Activated naive CD8-positive, alpha-beta T cell treated with anti-CD3 and anti-CD28 coated beads, Interleukin-2, amount 50 U/mL, for 24 hours (primary cell): ENCODE results near the gene SDF4.
"Not testable (repeated sequence)": the region's sequence is repeated elsewhere in the genome, so short reads cannot be mapped to it uniquely, and the experiment has no call there.

ENCODE experiments used
- ATAC-seq: fragments of 150-1000 bp; cut with Tn5 transposase; one replicate; pipeline ENCODE4 v1.10.0; 2021
- DNase-seq: peaks from one replicate; pipeline ENCODE4 v3.0.0; 2021
- H3K27ac Mint-ChIP-seq: one replicate; pipeline ENCODE4 v1.8.0; 2021; ENCODE audit warnings: mild to moderate bottlenecking, mixed read lengths
- H3K27me3 Mint-ChIP-seq: one replicate; pipeline ENCODE4 v1.8.0; 2021; ENCODE audit warnings: mixed read lengths
- H3K36me3 Mint-ChIP-seq: one replicate; pipeline ENCODE4 v1.8.0; 2021; ENCODE audit warnings: low read depth, mixed read lengths
- H3K4me1 Mint-ChIP-seq: one replicate; pipeline ENCODE4 v1.8.0; 2021; ENCODE audit warnings: mixed read lengths
- H3K4me3 Mint-ChIP-seq: one replicate; pipeline ENCODE4 v1.8.0; 2021; ENCODE audit warnings: mild to moderate bottlenecking, moderate library complexity, mixed read lengths
- H3K9me3 Mint-ChIP-seq: one replicate; pipeline ENCODE4 v1.8.0; 2021; ENCODE audit warnings: mixed read lengths

SDF4 gene

DNA sequence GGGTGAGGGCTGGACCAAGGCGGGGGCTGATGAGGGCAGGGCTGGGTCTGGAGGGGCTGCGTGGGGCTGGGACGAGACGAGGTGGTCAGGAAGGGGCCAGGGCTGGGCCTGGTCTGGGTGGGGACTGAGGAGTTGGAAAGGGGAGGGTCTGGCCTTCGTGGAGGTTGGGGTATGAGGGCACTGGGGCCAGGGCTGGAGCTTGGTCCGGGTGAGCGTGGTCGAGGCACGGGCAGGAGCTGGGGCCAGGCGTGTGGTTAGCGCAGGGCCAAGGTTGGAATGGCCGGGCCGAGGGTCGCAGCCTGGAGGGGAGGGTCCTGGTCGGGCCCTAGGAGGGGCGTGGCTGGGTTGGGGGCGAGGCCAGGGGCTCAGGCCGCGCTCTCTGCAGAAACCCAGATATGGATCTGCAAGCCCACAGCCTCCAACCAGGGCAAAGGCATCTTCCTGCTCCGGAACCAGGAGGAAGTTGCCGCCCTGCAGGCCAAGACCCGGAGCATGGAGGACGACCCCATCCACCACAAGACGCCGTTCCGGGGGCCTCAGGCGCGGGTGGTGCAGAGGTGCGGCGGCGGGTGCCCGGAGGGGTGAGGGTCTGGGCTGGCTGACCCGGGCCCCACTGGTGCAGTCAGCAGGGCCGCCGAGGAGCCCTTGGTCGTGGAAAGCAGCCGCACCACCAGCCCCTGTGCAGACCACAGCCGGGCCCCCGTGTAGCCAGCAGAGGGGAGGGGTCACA lies 49.1 kb downstream of the SDF4 start:
- Mint-ChIP-seq H3K4me3 (no peak overlapping the region), H3K9me3 (no peaks in the 10 kb centered on the region), H3K27me3 (peaks cover 7% of the 10 kb centered on the region), H3K36me3 (no peaks in the 10 kb centered on the region), H3K27ac (no peak overlapping the region), H3K4me1 (peaks cover 3% of the 10 kb centered on the region)
- DNase-seq (no peak), ATAC-seq (no peak)

DNA sequence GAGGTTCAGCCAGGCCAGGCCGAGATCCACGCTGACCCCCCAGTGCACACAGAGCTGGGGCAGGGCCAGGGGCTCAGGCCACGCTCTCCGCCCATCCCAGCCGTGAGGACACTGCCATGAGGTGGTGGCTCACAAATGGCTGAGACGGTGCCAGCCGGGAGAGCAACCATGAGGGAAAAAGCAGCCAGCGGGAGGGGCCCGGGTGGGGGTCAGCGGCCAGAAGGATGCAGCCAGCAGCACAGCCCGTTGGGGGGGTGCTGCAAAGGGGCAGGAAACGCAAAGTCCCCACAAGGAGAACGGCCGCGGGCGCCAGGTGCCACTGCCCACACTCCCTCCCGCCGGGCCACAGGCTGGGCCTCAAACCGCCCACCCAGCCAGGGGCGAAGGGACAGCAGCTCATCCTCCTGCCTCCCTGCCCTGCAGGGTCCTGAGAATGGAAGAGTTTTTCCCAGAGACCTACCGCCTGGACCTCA lies 49.8 kb downstream of the SDF4 start:
- Mint-ChIP-seq H3K9me3 (no peaks in the 10 kb centered on the region), H3K27ac (no peak overlapping the region), H3K4me3 (no peak overlapping the region), H3K27me3 (peaks cover 8% of the 10 kb centered on the region), H3K4me1 (peaks cover 3% of the 10 kb centered on the region), H3K36me3 (no peaks in the 10 kb centered on the region)
- ATAC-seq, result no peak
- no peak for DNase-seq

DNA sequence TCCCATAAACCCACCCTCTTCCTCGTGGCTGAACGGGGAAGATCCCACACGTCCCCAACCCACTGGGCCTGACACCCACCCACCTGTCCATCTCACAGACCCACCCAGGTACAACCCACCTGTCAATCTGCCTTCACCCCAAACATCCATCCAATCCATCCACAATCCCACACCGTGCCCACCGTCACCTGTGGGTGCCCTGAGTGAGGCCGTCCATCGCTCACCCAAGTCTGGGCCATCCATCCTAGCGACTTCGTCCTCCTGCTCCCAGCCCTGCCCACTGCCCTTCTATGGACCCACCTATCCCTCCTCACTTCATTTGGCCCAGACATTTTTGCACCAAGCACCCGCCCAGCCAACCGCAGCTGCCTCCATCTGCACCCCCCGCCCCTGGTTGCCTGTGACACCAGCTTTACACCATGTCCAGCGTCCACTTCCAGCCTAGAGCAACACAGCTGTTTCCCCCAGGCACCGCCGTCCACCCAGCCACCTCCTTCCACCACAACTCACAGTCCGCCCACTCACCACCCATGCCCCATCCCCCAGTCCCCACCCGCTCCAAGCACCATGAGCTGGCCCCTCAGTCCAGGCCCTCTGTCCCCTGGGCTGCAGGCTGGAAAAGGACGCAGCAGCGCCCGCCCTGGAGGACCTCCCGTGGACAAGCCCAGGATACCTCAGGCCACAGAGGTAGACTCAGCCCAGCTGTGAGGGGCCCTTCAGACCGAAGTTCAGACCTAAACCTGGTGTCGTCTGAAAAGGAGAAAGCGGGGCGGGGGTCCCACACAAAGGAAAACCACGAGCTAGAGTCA lies 50.5 kb downstream of the SDF4 start:
- no peak for DNase-seq
- no peaks in the 10 kb centered on the region for H3K36me3 Mint-ChIP-seq

GRCh38 chr1:1179983-1180861 lies 51.6 kb downstream of the SDF4 start:
- Mint-ChIP-seq H3K27me3 (peaks cover 18% of the 10 kb centered on the region), H3K36me3 (no peaks in the 10 kb centered on the region), H3K9me3 (no peaks in the 10 kb centered on the region), H3K27ac (no peak overlapping the region), H3K4me3 (no peak overlapping the region), H3K4me1 (peaks cover 3% of the 10 kb centered on the region)
- no peak for DNase-seq
- no peak for ATAC-seq

More for the DNA sequence above, 50.5 kb downstream of the SDF4 start:
- H3K27me3 Mint-ChIP-seq, result peaks cover 11% of the 10 kb centered on the region
- H3K9me3 Mint-ChIP-seq, result no peaks in the 10 kb centered on the region
- no peak for ATAC-seq
- peaks cover 3% of the 10 kb centered on the region for H3K4me1 Mint-ChIP-seq
- H3K27ac Mint-ChIP-seq, result no peak overlapping the region
- H3K4me3 Mint-ChIP-seq, result no peak overlapping the region

DNA sequence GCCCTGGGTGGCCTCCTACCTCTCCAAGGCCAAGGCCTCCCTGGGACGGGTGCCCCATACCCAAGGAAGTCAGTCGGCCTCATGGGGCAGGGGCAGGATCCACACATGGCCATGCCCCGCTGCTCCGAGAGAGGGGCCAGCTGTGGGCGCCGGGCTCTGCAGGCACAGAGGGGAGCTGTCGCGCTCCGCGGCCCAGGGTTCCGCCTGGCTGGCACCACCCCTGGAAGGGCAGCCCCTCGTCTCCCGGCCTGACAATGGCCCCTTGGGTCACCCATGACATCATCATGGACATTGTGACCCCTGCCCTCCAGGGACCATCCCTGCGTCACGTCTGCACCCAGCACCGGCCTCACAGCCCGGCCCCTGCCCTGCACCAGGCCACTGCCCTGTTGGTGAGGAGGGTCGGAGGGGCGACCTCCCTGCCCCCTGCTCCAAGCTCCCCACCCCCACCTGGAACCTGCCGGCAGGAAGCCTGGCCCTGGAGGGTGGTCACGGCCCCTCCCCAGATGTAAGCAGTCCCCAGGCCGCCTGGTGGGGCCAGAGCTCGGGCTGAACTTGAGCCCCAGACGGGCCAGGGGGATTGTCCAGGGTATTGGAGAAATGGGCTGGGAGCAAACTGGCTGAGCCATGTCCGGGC lies 52.3 kb downstream of the SDF4 start:
- Mint-ChIP-seq H3K4me3 (no peak overlapping the region), H3K27ac (no peak overlapping the region), H3K9me3 (no peaks in the 10 kb centered on the region), H3K36me3 (no peaks in the 10 kb centered on the region), H3K4me1 (peaks cover 4% of the 10 kb centered on the region), H3K27me3 (peaks cover 19% of the 10 kb centered on the region)
- ATAC-seq (no peak), DNase-seq (no peak)

GRCh38 chr1:1178794-1179331 lies 52.9 kb downstream of the SDF4 start:
- no peaks in the 10 kb centered on the region for H3K36me3 Mint-ChIP-seq

GRCh38 chr1:1177452-1178206 lies 54.2 kb downstream of the SDF4 start:
- Mint-ChIP-seq H3K9me3 (no peaks in the 10 kb centered on the region), H3K4me3 (no peak overlapping the region), H3K4me1 (peaks cover 9% of the 10 kb centered on the region), H3K27me3 (peaks cover 18% of the 10 kb centered on the region), H3K27ac (no peak overlapping the region), H3K36me3 (no peaks in the 10 kb centered on the region)
- ATAC-seq (no peak), DNase-seq (no peak)

More at GRCh38 chr1:1178794-1179331, 52.9 kb downstream of the SDF4 start:
- DNase-seq (no peak), ATAC-seq (no peak)
- Mint-ChIP-seq H3K4me3 (no peak overlapping the region), H3K4me1 (peaks cover 6% of the 10 kb centered on the region), H3K27ac (no peak overlapping the region), H3K9me3 (no peaks in the 10 kb centered on the region), H3K27me3 (peaks cover 20% of the 10 kb centered on the region)

- no peaks in the 10 kb centered on the region for H3K36me3 Mint-ChIP-seq
- H3K27ac Mint-ChIP-seq, result no peak overlapping the region
- peaks cover 14% of the 10 kb centered on the region for H3K4me1 Mint-ChIP-seq
- H3K4me3 Mint-ChIP-seq, result no peak overlapping the region
- H3K27me3 Mint-ChIP-seq, result peaks cover 18% of the 10 kb centered on the region
- H3K9me3 Mint-ChIP-seq, result no peaks in the 10 kb centered on the region
- no peak for ATAC-seq
- DNase-seq, result no peak
Observed at GRCh38 chr1:1176931-1177330, 54.9 kb downstream of the SDF4 start.

DNA sequence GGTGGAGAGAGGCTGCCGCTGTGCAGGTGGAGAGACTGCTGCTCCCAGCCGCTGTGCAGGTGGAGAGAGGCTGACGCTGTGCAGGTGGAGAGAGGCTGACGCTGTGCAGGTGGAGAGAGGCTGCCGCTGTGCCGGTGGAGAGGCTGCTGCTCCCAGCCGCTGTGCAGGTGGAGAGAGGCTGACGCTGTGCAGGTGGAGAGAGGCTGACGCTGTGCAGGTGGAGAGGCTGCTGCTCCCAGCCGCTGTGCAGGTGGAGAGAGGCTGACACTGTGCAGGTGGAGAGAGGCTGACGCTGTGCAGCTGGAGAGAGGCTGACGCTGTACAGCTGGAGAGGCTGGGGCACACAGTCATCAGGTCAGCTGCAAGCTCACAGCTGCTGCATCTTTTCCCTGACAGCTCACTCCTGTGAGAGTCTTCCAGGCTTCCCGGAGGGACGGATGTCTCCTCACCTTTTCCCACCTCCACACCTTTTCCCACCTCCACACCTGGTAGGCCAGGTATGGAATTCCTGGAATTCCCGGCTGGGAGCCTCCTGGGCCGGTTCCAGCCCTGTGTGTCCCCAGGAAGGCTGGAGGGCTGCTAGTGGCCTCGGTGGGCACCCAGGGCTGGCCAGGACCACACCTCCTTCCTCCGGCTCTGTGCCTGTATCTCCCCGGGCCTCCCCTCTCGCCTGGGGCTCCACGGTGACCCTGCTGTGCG lies 55.6 kb downstream of the SDF4 start:
- ATAC-seq, H3K36me3 Mint-ChIP-seq, H3K27ac Mint-ChIP-seq, H3K4me3 Mint-ChIP-seq, H3K9me3 Mint-ChIP-seq, DNase-seq: not testable (repeated sequence)
- Mint-ChIP-seq H3K4me1 (peaks cover 17% of the 10 kb centered on the region), H3K27me3 (peaks cover 15% of the 10 kb centered on the region)

GRCh38 chr1:1175221-1176062 lies 56.4 kb downstream of the SDF4 start:
- H3K27ac Mint-ChIP-seq, result no peak overlapping the region
- no peak overlapping the region for H3K4me3 Mint-ChIP-seq
- ATAC-seq (no peak), DNase-seq (no peak)
- H3K4me1 Mint-ChIP-seq, result peaks cover 18% of the 10 kb centered on the region
- no peaks in the 10 kb centered on the region for H3K36me3 Mint-ChIP-seq
- no peaks in the 10 kb centered on the region for H3K9me3 Mint-ChIP-seq
- H3K27me3 Mint-ChIP-seq, result peaks cover 13% of the 10 kb centered on the region

DNA sequence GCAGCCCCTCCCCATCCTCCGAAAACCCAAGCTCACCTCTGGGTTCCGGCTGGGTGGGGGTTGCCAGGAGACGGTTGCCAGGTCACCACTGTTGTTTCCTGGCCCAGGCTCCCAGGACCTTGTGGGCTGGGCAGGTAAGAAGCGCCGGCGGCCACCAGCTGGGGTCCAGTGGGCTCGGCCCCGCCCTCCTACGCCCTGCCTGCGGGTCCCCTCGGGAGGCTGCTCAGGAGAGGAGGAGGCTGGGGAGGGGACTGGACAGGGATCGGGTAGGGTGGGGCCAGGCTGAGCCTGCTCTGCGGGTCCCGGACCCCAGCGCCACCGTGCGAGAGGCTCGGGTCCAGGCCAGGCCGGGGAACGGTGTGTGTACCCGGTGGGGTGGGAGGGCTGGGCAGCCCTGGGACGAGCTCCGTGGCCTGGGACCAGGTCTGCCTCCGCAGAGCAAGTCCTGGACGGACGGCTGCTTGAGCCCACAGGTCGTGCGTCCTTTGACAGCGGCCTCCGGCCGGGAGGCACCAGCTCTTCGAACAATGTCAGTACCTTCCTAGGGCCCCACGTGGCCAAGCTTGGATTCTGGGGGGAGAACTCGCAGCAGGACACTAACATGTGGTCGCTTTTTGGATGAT lies 57.9 kb downstream of the SDF4 start, which contains the start of gene TTLL10:
Gene TTLL10, plus strand, starts transcription at position 88 of the 623 bp plus-strand sequence. CDS start 5,336 bp downstream, outside the sequence.
- ATAC-seq (no peak), DNase-seq (no peak)
- Mint-ChIP-seq H3K9me3 (no peaks in the 10 kb centered on the region), H3K27ac (no peak within 1 kb of the TSS), H3K4me1 (peaks cover 24% of the 10 kb centered on the region), H3K27me3 (peaks cover 17% of the 10 kb centered on the region), H3K36me3 (no peaks in the 10 kb centered on the region), H3K4me3 (no peak within 1 kb of the TSS)
